Measurements from ENCODE around the gene S100A16.
"Not testable (repeated sequence)": the region's sequence is repeated elsewhere in the genome, so short reads cannot be mapped to it uniquely, and the experiment has no call there.

S100A16 gene

GRCh38 chr1:153583976-153584375, 29.0 kb downstream of the S100A16 start:
- in situ Hi-C loops (cut with MboI; ENCODE audit: low sequenced_read_pairs, unreplicated experiment), result no loop called here
- no peak for TF ChIP-seq CTCF (IDR thresholded peaks at IDR 0.05; ENCODE audit: borderline replicate concordance, control extremely low read depth, extremely low read depth, insufficient read depth, missing control alignments)
- no peak for DNase-seq (ENCODE audit: low spot score)

- DNase-seq (ENCODE audit: low spot score); in situ Hi-C loops (cut with MboI; ENCODE audit: low sequenced_read_pairs, unreplicated experiment): not testable (repeated sequence)
Observed at GRCh38 chr1:153583514-153583913, 29.4 kb downstream of the S100A16 start.

DNA sequence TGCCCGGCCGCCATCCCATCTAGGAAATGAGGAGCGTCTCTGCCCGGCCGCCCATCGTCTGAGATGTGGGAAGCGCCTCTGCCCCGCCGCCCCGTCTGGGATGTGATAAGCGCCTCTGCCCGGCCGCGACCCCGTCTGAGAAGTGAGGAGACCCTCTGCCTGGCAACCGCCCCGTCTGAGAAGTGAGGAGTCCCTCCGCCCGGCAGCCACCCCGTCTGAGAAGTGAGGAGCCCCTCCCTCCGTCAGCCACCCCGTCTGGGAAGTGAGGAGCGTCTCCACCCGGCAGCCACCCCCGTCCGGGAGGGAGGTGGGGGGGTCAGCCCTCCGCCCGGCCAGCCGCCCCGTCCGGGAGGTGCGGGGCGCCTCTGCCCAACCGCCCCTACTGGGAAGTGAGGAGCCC, 30.1 kb downstream of the S100A16 start:
- in situ Hi-C loops (cut with MboI; ENCODE audit: low sequenced_read_pairs, unreplicated experiment), result not testable (repeated sequence)

DNA sequence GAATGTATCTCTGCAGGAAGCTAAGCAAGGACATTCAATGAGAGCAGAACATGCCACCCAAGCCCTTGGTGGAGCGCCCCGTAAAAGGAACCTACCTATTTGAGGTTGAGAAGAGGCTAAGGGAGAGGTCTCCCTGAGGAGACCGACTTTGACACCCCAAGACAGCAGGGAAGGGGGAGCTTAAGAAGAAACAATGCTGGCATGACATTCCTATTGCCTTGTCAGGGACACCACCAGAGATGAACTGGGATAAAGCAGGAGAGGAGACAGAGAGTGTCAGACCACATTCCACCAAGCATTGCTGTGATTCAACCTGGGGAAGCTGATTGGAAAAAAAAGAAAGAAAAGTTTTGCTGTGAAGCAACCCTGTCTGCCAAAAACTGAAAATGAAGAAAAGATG, 34.0 kb downstream of the S100A16 start:
- DNase-seq (ENCODE audit: low spot score), result no peak
- in situ Hi-C loops (cut with MboI; ENCODE audit: low sequenced_read_pairs, unreplicated experiment), result no loop called here
- no peak for TF ChIP-seq CTCF (IDR thresholded peaks at IDR 0.05; ENCODE audit: borderline replicate concordance, control extremely low read depth, extremely low read depth, insufficient read depth, missing control alignments)

More for the DNA sequence above, 30.1 kb downstream of the S100A16 start:
- not testable (repeated sequence) for DNase-seq (ENCODE audit: low spot score)

GRCh38 chr1:153578490-153578889, 34.4 kb downstream of the S100A16 start:
- no peak for DNase-seq (ENCODE audit: low spot score)
- in situ Hi-C loops (cut with MboI; ENCODE audit: low sequenced_read_pairs, unreplicated experiment), result no loop called here
- no peak for TF ChIP-seq CTCF (IDR thresholded peaks at IDR 0.05; ENCODE audit: borderline replicate concordance, control extremely low read depth, extremely low read depth, insufficient read depth, missing control alignments)

GRCh38 chr1:153577624-153578051, 35.3 kb downstream of the S100A16 start:
- in situ Hi-C loops (cut with MboI; ENCODE audit: low sequenced_read_pairs, unreplicated experiment), result no loop called here
- TF ChIP-seq CTCF (IDR thresholded peaks at IDR 0.05; ENCODE audit: borderline replicate concordance, control extremely low read depth, extremely low read depth, insufficient read depth, missing control alignments), result no peak
- DNase-seq (ENCODE audit: low spot score), result no peak

- TF ChIP-seq CTCF (IDR thresholded peaks at IDR 0.05; ENCODE audit: borderline replicate concordance, control extremely low read depth, extremely low read depth, insufficient read depth, missing control alignments), result no peak
- in situ Hi-C loops (cut with MboI; ENCODE audit: low sequenced_read_pairs, unreplicated experiment), result no loop called here
- no peak for DNase-seq (ENCODE audit: low spot score)
Observed at GRCh38 chr1:153577138-153577537, 35.8 kb downstream of the S100A16 start.

GRCh38 chr1:153575497-153575896, 37.4 kb downstream of the S100A16 start:
- DNase-seq (ENCODE audit: low spot score); in situ Hi-C loops (cut with MboI; ENCODE audit: low sequenced_read_pairs, unreplicated experiment): not testable (repeated sequence)

DNA sequence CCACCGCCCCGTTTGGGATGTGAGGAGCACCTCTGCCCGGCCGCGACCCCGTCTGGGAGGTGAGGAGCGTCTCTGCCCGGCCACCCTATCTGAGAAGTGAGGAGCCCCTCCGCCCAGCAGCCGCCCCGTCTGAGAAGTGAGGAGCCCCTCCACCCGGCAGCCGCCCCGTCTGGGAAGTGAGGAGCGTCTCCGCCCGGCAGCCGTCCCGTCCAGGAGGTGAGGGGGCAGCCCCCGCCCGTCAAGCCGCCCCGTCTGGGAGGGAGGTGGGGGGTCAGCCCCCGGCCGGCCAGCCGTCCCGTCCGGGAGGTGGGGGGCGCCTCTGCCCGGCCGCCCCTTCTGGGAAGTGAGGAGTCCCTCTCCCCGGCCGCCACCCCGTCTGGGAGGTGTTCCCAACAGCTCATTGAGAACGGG, 37.9 kb downstream of the S100A16 start:
- DNase-seq (ENCODE audit: low spot score); in situ Hi-C loops (cut with MboI; ENCODE audit: low sequenced_read_pairs, unreplicated experiment): not testable (repeated sequence)
